HuH-7 (cell line): ENCODE measurements around the gene UQCC5.

ENCODE experiments used
- DNase-seq: peaks from one replicate; pipeline ENCODE4 v3.0.0; 2011; ENCODE audit warnings: low spot score

UQCC5 gene

GRCh38 chr3:52570076-52570475, 33.7 kb downstream of the UQCC5 start:
- no peak for DNase-seq

- DNase-seq = no peak
These were observed 35.8 kb downstream of the UQCC5 start for GRCh38 chr3:52572221-52572620.

- DNase-seq = no peak
These were observed 37.9 kb downstream of the UQCC5 start for GRCh38 chr3:52574056-52574965.
